OCI-M2 (cell line): ENCODE measurements around the gene AXIN2.

Experiments
- DNase-seq: peaks from one replicate; lab custom pipeline; 2025; ENCODE audit not compliant: unreplicated experiment; lab: John Stamatoyannopoulos, UW

The AXIN2 gene

DNA sequence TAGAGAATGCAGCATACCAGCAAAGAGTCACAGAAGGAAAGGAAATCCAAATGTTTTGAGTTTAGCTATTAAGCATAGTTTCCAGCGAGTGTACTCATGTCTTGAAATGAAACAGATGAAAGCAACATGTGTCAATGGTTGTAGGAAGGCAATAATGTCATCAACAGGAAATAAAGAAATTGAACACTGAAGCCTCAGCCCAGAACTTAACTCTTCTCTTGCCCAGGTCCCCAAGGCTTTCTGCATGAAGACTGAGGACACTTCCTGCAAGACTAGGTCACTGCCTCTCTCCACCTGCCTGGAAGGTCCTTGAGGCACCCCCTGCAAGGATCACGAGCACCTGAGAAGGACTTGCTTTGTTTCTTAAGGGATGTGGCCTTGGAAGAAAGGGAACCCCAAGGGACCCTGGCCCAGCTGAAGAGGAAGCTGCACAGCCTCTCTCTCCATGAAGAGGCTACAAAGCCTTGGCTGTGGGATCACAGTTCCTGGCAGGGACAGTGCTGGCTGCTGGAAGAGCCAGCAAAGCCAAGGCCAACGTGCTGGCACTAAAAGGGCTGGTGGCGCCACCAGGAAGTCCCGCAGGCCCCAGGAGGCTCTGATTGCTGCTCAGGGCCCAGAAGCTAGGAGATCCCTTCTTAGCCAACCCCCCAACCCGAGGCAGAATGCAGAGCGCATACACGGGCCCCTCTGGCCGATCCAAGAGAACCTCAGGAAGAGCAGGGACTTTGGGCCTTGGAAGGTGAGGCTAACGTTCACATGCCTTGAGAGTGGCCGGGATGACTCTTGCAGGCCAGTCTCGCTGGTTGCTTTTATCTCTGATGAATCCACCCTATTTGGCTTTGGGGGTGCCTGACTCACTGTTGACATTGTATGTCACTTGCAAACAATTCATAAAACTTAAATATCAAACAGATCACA is 23.4 kb upstream of the AXIN2 start:
- DNase-seq = no peak

GRCh38 chr17:65583921-65584603 is 22.6 kb upstream of the AXIN2 start:
- DNase-seq = no peak

DNA sequence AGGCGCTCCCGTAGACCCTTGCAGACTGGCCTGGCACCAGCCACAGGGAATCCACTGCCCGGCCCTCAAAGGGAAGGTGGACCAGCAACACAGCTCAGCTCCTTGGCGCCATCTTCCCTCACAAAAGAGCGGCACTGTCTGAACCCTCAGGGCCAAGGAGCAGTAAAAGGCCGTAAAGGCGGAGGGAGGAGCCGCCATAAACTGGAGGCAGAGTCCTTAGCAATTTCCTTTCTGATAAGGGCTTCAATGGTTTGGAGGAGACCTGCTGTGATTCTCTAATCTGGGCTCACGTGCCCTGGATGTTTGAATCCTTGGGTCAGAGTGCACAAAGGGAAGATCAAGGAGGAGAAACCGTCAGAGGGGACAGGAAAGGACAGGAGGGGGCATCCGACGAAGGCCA is 15.5 kb upstream of the AXIN2 start:
- DNase-seq = no peak

- no peak for DNase-seq
Observed at GRCh38 chr17:65573282-65573602, 11.8 kb upstream of the AXIN2 start.

- no peak for DNase-seq
Observed at GRCh38 chr17:65572581-65573281, 11.3 kb upstream of the AXIN2 start.

GRCh38 chr17:65572186-65572580 is 10.7 kb upstream of the AXIN2 start:
- DNase-seq = no peak

DNA sequence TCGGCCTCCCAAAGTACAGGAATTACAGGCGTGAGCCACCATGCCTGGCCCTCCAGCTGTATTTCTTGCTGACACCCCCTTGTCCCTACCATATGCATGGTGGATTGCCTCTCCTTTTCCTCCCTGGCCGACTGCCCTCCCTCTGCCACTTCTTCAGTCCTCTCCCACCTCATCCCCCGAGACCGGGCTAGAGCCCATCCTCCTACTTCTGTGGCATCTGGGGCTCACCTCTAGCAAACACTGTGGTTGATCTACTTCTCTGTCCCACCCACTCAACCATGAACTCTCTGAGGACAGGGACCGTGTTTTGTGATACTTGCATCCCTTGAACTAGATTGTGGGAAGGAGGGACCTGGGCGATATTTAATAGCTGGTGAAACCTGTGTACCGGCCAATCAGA is 7.5 kb upstream of the AXIN2 start:
- no peak for DNase-seq

DNA sequence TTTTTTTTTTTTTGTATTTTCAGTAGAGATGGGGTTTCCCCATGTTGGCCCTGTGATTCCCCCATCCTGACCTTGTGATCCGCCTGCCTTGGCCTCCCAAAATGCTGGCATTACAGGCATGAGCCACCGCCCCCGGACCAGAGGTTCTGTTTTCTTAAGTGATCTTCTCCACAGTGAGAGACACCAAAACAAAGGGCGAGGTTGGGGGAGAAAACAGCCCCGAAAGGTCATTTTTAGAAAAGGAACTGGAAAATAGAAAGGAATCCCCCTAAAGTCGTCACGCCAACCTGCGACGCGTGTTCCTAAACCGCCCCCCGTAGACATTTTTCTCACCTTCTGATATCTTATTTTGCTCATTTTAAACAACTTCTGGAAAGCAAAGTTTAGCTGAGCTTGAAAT is 6.1 kb upstream of the AXIN2 start:
- no peak for DNase-seq

DNA sequence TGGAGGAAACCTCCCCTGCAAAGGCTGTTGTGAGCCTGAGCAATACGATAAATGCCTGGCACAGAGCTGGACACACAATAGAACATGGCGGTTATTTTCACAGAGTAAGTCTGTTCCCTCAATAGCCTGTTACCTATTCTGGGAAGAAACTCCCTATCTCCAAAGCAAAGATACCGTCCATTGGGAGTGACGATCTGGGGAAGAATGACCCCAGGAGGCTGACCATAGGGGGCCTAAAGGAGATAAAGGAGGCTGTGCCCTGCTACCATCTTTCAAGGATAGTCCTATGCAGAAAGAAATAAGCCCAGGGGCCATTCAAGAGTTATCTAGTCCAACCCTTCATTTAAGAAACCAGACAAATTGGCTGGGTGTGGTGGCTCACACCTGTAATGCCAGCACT is 4.1 kb upstream of the AXIN2 start:
- DNase-seq = no peak

GRCh38 chr17:65564793-65565192 is 3.3 kb upstream of the AXIN2 start:
- no peak for DNase-seq

DNA sequence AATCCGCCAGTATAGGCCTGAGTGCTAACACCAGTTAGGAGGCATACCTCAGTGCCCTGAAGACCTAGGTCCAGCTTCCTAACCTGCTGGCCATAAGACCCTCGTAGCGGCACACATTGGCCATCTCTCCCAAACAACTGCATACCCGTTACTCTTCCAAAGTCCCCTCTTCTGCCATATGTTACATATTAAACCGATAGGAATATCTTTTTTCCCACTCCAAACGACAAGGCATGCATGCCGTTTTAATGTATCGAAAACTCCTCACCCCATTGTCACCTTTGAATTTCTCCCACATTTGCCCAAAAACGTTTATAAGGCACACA is 721 bp upstream of the AXIN2 start:
- no peak for DNase-seq

DNA sequence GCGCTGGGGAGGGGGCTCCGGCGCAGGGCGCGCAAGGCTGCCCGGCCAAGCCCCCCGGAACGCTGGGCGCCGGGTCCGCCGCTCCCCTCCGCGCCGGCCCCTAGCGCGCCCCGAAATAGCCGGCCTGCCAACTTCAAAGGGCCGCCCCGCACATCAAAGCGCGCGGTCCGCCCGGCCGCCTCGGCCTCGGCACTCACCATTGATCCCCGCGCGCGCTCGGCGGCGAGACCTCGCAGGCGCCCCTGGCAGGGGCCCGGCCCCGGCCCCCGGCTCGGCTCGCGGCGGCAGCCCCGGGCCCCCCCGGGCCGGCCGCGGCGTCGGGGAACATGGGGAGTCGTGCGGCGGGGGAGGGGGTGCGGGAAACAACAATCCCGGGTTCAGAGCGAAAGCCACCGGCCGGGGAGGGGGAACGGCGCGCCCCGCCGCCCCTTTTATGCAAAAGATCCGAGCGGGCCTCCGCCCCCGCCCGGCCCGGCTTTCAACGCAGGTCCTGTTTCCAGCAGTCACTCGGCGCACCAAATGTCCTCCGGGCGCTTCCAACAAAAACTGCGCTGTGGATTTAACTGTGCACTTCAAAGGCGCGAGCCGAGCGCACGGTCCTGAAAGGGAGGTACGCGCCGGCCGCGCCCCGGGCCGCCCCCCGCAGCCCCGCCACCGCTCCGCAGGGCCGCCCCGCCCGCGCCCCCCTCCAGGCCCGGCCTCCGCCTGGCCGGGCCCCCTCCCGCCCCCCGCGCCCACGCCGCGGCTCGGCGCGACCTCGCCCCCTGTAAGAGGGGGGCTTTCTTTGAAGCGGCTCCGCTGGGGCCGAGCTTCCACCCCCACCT is 608 bp downstream of the AXIN2 start:
- DNase-seq = no peak

DNA sequence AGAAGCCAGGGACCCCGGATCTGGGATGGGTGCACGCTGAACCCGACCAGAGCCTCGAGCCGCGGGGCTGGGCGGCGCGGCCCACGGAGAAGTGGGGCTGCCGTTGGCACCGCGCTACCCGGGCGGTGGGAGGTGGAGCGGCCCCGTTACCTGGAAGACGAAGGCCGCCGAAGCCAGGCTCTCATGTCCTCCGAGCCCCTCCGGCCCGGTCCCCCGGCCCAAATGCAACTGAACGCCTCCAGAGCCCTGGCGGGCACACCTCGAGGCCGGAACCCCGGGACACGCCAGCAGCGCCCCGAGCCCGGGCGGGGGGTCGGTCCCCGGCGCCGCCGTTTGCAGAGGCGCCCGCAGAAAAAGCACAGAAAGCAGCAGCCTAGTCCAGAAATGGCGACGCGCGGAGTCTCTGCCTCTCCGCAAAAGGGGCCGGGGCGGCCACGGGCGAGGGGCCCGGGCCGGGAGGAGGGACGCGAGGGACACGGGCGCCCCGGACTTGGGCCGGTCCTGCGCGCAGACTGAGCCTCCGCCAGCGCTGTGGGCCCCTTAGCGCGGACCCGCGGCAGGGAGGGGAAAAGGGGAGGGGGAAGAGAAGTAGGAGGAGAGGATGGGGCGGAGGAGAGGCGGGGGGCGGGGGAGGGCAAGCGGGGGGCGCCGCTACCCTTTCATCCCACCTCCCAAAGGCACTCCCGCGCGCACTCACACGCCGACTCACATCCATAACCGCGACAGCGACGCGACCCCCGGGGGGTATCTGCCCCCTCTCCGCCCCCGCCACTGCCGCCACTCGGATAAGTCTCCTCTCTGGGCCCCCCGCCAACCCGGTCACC is 1.4 kb downstream of the AXIN2 start:
- no peak for DNase-seq

- no peak for DNase-seq
Observed at GRCh38 chr17:65559461-65559803, 2.0 kb downstream of the AXIN2 start.

DNA sequence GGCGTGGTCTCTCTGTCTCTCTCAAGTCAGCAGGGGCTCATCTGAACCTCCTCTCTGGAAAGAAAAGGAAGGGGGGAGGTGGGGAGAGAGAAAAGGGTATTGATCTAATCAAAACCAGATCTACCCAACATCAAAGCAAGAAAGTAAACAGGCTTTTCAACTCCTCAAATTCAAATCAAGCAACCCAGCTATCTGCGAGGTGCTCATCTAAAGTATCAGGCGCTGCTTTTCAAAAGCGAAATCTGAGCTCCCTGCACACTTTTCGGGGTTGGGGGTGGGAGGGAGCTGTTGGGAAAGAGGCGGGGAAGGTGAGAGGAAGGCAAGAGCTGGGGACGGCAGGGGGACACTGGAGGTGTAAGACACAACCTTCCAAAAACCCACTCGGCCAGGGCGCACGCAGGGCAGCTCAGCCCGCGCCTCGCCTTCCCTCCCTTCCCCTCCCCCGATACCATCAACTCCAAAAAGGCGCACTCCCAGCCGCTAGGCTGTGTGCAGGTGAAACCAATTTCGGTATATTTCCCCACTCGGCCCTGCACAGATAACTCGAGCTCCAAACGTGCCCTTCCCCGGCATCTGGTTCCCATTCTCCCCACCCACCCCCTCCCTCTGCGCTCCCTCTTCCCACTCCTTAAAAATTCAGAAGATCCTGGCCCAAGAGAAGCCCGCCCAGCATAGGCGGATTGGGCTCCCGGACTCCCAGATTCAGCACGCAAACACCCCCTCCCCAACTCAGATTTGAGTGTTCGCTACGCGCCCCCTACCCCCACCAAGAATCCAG is 2.6 kb downstream of the AXIN2 start:
- DNase-seq = no peak

DNA sequence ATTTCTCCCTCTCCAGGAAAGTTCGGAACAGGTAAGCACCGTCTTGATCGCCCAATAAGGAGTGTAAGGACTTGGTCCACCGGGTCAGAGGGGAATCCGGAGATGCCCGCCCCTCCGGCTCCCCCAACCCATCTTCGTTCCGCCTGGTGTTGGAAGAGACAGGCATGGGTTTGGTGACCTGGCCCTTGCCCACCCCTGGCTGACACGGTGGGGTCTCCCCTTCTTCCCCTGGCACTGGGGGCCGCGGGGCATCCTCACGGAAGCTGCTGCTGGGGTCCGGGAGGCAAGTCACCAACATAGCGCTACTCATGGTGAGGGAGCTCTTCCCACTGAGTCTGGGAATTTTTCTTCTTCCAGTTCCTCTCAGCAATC is 3.2 kb downstream of the AXIN2 start:
- DNase-seq = no peak

- DNase-seq = no peak
Observed at GRCh38 chr17:65557349-65558310, 3.8 kb downstream of the AXIN2 start.

- no peak for DNase-seq
Observed at GRCh38 chr17:65556910-65557348, 4.5 kb downstream of the AXIN2 start.
